Right lobe of liver (tissue), 6 donors: ENCODE data around the gene TBC1D1. TPM values are rescaled to one million over a fixed set of nuclear protein-coding genes. Genes with fewer than 3 reads are reported as not detected.

Experiments
- ATAC-seq, 4 donors: fragments of 200-7000 bp; cut with Tn5 transposase; one replicate each; pipeline ENCODE4 v1.9.1; 2020; ENCODE audit warnings: mild to moderate bottlenecking in 4 of 4, moderate library complexity in 4 of 4
- DNase-seq, 3 donors: peaks; one replicate each; pipeline ENCODE4 v3.0.0-alpha.2; 2020
- H3K27ac ChIP-seq, 3 donors: fragments of 200-600 bp; one replicate each; pipeline ENCODE4 v1.8.0; 2022
- H3K27me3 ChIP-seq, 2 donors: fragments of 200-600 bp; one replicate each; pipeline ENCODE4 v1.8.0; 2022
- H3K36me3 ChIP-seq, 4 donors: fragments of 200-600 bp; sonication (generic) in 1 of 4; one replicate each; pipeline versions ENCODE4 v1.5.1 to v1.8.0; 2017 to 2022; ENCODE audit warnings: control low read depth in 1 of 4
- H3K4me1 ChIP-seq, 4 donors: fragments of 200-600 bp; sonication (generic) in 1 of 4; one replicate each; pipeline versions ENCODE4 v1.5.1 to v1.8.0; 2017 to 2022; ENCODE audit warnings: control low read depth in 1 of 4
- H3K4me3 ChIP-seq, 3 donors: fragments of 200-600 bp; one replicate each; pipeline ENCODE4 v1.8.0; 2022
- H3K9me3 ChIP-seq, 4 donors: fragments of 200-600 bp; sonication (generic) in 1 of 4; one replicate each; pipeline versions ENCODE4 v1.5.1 to v1.8.0; 2017 to 2022; ENCODE audit warnings: control low read depth in 1 of 4
- POLR2A ChIP-seq: fragments of 450-650 bp; IDR thresholded peaks from one replicate; pipeline ENCODE4 v1.6.1; 2017; ENCODE audit warnings: antibody characterized with exemption, mild to moderate bottlenecking
- WGBS: methylation state at CpG from one replicate; pipeline ENCODE4 v1.1.6; 2018; ENCODE audit warnings: low coverage, low lambda C conversion rate; ENCODE audit not compliant: insufficient coverage; ENCODE audit errors: missing lambda C conversion rate; 5-methylcytosine and 5-hydroxymethylcytosine counted together
- intact Hi-C, 2 donors: fragments of 100-400 bp; cut with DNase I; formaldehyde crosslinking; loops; one replicate each; pipeline versions ENCODE4 v1.11.2 to v1.14.1; 2022
- total RNA-seq, 6 experiments: library from RNA; depleted of rRNA in 2 of 6; stranded (reverse); fragments of >200 nt in 2 of 6; fragmentation: NEBNext Ultra II Directional in 3 of 6; extraction: Animal tissue kit (Norgen Biotek cat#: 25700) in 3 of 6; gene quantifications; one replicate each; pipeline versions ENCODE4 v1.1.0 to v1.2.4, GENCODE V29; 2016 to 2023
- TF ChIP-seq, protein P1 (sequence below), 4 donors: fragments of 200-600 bp in 3 of 4; fragments of 450-650 bp in 1 of 4; IDR thresholded peaks; one replicate each; pipeline versions ENCODE4 v1.5.1 to v1.8.0; 2016 to 2022; ENCODE audit warnings: antibody characterized with exemption in 4 of 4, mild to moderate bottlenecking in 2 of 4
- donor health status: DM: no; HTN: yes; CAD: no.
- donor health status: DM: no; HTN: no; CAD: no.
- donor health status: DM: no; HTN: no; CAD: no.
- donor health status: DM: no; HTN: yes; CAD: no.
- donor health status: DM: no; HTN: yes; CAD: no.

TBC1D1 gene
- total RNA-seq, 6 experiments from 2014 or later = 21.2 to 67.5 (median 35.8) TPM

DNA sequence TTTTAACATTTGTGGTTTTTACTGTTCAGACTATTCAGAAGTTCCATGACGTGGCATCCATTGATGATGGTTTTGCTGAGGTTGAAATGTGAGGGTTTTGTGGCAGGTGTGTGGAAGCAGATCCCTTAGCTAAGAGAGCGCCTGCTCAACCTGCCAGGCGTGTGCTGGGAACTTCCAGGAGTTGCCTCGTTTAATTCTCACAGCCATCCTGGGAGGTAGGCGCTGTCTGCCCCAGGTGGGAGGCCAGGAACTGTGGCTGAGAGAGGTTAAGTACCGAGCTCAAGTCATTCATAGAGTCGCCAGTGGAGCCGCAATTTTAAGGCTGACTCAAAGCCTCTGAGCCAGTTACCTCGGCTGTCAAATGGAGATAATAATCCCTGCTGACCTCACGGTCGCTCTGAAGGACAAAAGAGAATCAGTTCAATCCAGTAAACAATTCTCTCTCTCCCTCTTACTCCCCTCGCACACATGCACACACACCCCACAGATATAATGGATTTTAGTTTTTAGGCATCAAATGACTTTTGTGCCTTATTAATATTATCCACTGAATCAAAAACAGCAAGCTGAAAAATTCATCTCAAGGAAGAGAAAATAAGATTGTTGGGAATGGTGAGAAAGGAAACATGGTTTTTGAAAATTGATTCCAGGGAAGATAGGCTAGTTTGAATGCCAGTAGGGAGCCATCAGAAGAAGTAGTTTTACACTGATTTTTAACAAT lies 240.6 kb downstream of the TBC1D1 start:
- Histone ChIP-seq H3K4me1 (peaks cover 0 to 71% (median 33%) of the 10 kb centered on the region in 4 donors), H3K27me3 (no peaks in the 10 kb centered on the region), H3K4me3 (no peak overlapping the region), H3K36me3 (no peaks in the 10 kb centered on the region), H3K9me3 (no peaks in the 10 kb centered on the region), H3K27ac (peak overlapping the region; percentile 49 to 94 (median 66))
- DNase-seq (peak in 1 of 3 donors; percentile 33), ATAC-seq (peak in 2 of 4 donors; percentile 0 to 6)
- TF ChIP-seq, protein P1, sequence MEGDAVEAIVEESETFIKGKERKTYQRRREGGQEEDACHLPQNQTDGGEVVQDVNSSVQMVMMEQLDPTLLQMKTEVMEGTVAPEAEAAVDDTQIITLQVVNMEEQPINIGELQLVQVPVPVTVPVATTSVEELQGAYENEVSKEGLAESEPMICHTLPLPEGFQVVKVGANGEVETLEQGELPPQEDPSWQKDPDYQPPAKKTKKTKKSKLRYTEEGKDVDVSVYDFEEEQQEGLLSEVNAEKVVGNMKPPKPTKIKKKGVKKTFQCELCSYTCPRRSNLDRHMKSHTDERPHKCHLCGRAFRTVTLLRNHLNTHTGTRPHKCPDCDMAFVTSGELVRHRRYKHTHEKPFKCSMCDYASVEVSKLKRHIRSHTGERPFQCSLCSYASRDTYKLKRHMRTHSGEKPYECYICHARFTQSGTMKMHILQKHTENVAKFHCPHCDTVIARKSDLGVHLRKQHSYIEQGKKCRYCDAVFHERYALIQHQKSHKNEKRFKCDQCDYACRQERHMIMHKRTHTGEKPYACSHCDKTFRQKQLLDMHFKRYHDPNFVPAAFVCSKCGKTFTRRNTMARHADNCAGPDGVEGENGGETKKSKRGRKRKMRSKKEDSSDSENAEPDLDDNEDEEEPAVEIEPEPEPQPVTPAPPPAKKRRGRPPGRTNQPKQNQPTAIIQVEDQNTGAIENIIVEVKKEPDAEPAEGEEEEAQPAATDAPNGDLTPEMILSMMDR (IDR thresholded peaks at IDR 0.05) = no peak
- TF ChIP-seq POLR2A = no peak
- WGBS = 24% methylated on average over 5 of the region's 12 CpGs
- intact Hi-C loops = no loop called here

DNA sequence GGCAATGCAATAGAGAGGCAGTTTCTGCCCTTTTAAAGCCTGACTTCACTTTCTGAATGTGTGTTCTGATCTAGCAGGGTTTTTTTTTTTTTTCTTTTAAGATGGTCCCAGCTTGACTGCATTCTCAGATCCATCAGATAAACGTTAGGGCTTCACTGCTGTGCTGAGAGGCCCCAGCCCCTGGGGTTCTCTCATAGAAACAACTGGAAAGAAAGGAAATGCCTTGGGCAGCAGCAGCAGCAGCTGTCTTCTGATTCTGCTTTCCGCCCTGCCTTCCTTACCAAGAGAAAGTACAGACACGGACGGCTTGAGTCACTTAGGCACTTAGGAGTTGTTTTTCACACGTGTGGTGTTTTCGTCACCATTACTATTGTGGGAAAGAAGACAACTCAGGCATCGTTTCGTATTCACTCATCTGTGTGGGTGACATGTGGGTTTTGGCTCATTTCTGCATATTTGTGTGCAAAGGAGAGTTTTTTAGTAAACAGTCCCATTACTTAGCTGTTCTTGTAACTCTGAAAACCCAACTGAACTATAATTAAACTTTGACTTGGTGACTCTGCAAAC lies 241.3 kb downstream of the TBC1D1 start:
- DNase-seq = peak in 1 of 3 donors; percentile 44
- peak overlapping the region; percentile 49 to 94 (median 66) for H3K27ac ChIP-seq

GRCh38 chr4:38132843-38133662 lies 242.2 kb downstream of the TBC1D1 start:
- H3K9me3 ChIP-seq = no peaks in the 10 kb centered on the region
- intact Hi-C loops = no loop called here
- peaks cover 0 to 4% (median 0%) of the 10 kb centered on the region in 4 donors for H3K36me3 ChIP-seq
- H3K27me3 ChIP-seq = no peaks in the 10 kb centered on the region
- DNase-seq (peak in 2 of 3 donors; percentile 61 to 81), ATAC-seq (peak; percentile 72 to 85 (median 79))
- peaks cover 0 to 71% (median 33%) of the 10 kb centered on the region in 4 donors for H3K4me1 ChIP-seq
- WGBS = 32% methylated on average over 14 of the region's 14 CpGs
- H3K27ac ChIP-seq = peak overlapping the region; percentile 49 to 94 (median 66)
- H3K4me3 ChIP-seq = peak overlapping the region in 1 of 3 donors; percentile 19
- TF ChIP-seq, protein P1 (IDR thresholded peaks at IDR 0.05) = peak in 1 of 4 donors; percentile 20
- no peak for TF ChIP-seq POLR2A

More for the DNA sequence above, 241.3 kb downstream of the TBC1D1 start:
- Histone ChIP-seq H3K9me3 (no peaks in the 10 kb centered on the region), H3K4me1 (peaks cover 0 to 71% (median 33%) of the 10 kb centered on the region in 4 donors), H3K4me3 (peak overlapping the region in 1 of 3 donors; percentile 7), H3K36me3 (no peaks in the 10 kb centered on the region), H3K27me3 (no peaks in the 10 kb centered on the region)
- intact Hi-C loops = no loop called here
- TF ChIP-seq, protein P1 (IDR thresholded peaks at IDR 0.05) = no peak
- TF ChIP-seq POLR2A = no peak
- 3% methylated on average over 8 of the region's 8 CpGs for WGBS
- ATAC-seq = peak; percentile 35 to 57 (median 40)

DNA sequence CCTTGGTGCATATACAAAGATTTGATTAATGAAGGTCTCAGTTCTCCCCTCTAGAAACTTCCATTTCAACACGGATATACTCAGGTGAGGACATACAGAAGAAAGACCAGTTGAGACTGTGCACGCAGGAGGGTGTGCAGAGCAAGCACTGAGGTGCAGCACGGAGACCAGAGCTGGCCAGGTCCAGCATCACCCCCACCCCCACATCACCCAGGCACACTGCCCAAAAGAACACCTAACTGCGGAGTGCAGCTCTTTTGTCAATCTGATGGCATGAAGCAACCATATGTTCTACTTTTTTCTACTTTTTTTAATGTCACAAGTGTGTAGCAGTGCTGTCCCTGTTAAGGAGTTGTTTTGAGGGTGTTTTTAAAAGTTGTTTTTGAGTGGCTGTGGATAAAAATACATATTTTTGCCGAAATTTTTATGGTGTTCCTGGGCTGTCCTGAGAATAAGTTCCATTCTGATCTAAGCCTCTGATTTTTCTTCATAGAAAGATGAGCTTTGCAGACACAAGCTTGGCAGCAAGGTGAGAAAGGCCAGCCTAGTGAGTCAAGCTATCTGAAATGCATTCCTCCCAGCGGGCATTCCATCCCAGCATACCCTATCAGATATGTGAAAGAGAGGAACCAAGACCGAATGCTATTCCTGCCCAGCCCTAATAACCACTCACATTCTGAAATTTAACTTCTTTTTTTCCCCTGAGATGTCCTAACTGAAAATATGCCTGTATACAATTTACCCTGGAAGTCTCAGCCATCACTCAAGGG lies 243.0 kb downstream of the TBC1D1 start:
- Histone ChIP-seq H3K27ac (peak overlapping the region; percentile 9 to 94 (median 57)), H3K4me3 (peak overlapping the region in 1 of 3 donors; percentile 19), H3K27me3 (no peaks in the 10 kb centered on the region), H3K9me3 (no peaks in the 10 kb centered on the region), H3K36me3 (peaks cover 0 to 4% (median 0%) of the 10 kb centered on the region in 4 donors), H3K4me1 (peaks cover 0 to 64% (median 29%) of the 10 kb centered on the region in 4 donors)
- ATAC-seq = peak; percentile 39 to 74 (median 69)
- WGBS = 42% methylated on average over 7 of the region's 7 CpGs
- TF ChIP-seq POLR2A = no peak
- TF ChIP-seq, protein P1 (IDR thresholded peaks at IDR 0.05) = no peak
- intact Hi-C loops = no loop called here
- peak; percentile 63 to 89 (median 89) for DNase-seq
